ENCODE results near the gene GP9.
"Not testable (repeated sequence)": the region's sequence is repeated elsewhere in the genome, so short reads cannot be mapped to it uniquely, and the experiment has no call there.

GP9 gene

GRCh38 chr3:129111076-129111780 lies 50.6 kb downstream of the GP9 start:
- not testable (repeated sequence) for DNase-seq (ENCODE audit: low read depth, low spot score)

Measured in brain pericyte (primary cell).